K562 (cell line): ENCODE measurements around the gene SEC11A. TPM values are rescaled to one million over a fixed set of nuclear protein-coding genes. Genes with fewer than 3 reads are reported as not detected.

Experiments
- BRD4 ChIP-seq: fragments of 200-600 bp; sonication (generic); IDR thresholded peaks from 2 replicates; pipeline ENCODE4 v1.6.1; 2017; ENCODE audit warnings: inconsistent platforms
- ELF1 ChIP-seq: fragments of 200-800 bp; sonication (Bioruptor generic); IDR thresholded peaks from 2 replicates; pipeline ENCODE4 v1.6.1; 2016; ENCODE audit warnings: missing genetic modification characterization, missing compliant biosample characterization
- HLTF ChIP-seq: fragments of 450-650 bp; IDR thresholded peaks from 2 replicates; pipeline ENCODE4 v1.6.1; 2016
- ILF3 ChIP-seq: fragments of 450-650 bp; IDR thresholded peaks from 2 replicates; pipeline ENCODE4 v1.6.1; 2018; ENCODE audit warnings: antibody characterized with exemption, mild to moderate bottlenecking, moderate library complexity, borderline replicate concordance
- NFE2 ChIP-seq: IDR thresholded peaks from 2 replicates; pipeline ENCODE4 v1.6.1; 2014; ENCODE audit warnings: antibody characterized with exemption, low read depth
- ZNF165 ChIP-seq: fragments of 250-450 bp; sonication (Bioruptor Pico); IDR thresholded peaks from 2 replicates; pipeline ENCODE4 v1.4.0; 2020; ENCODE audit warnings: borderline replicate concordance
- ZNF217 ChIP-seq: sonication (generic); formaldehyde crosslinking; IDR thresholded peaks from 2 replicates; pipeline ENCODE4 v1.8.0; 2022; ENCODE audit warnings: mild to moderate bottlenecking, missing genetic modification reagents
- ZNF785 ChIP-seq: fragments of 250-450 bp; sonication (Bioruptor Pico); IDR thresholded peaks from 2 replicates; pipeline ENCODE4 v1.4.0; 2020; ENCODE audit warnings: mild to moderate bottlenecking
- polyA plus RNA-seq, 8 experiments: library from polyadenylated mRNA; depleted of rRNA in 4 of 8; stranded (reverse) in 5 of 8; unstranded in 3 of 8; fragments of >200 nt; fragmentation: Nextera tagmentation in 2 of 8; fragmentation: Illumina TruSeq in 1 of 8; extraction: Ambion mirVana in 2 of 8; extraction: Trizol in 1 of 8; gene quantifications; 2 replicates each; pipeline versions ENCODE4 v1.2.1 to v1.2.3, GENCODE V29; 2011 to 2014; ENCODE audit warnings: inconsistent platforms in 1 of 8, missing spikeins in 1 of 8
- total RNA-seq, 7 experiments: library from RNA; depleted of rRNA in 6 of 7; stranded (reverse); fragments of >200 nt in 6 of 7; fragmentation: Illumina TruSeq in 2 of 7; extraction: Trizol in 2 of 7; gene quantifications; 2 replicates each; pipeline versions ENCODE4 v1.2.1 to v1.2.3, GENCODE V29; 2011 to 2021; ENCODE audit warnings: low replicate concordance in 1 of 7
- TF ChIP-seq, protein P1 (sequence below): fragments of 450-650 bp; formaldehyde crosslinking; IDR thresholded peaks from 2 replicates; pipeline ENCODE4 v1.4.0; 2022; ENCODE audit warnings: mild to moderate bottlenecking, moderate library complexity
- TF ChIP-seq, protein P2 (sequence below): sonication (generic); formaldehyde crosslinking; IDR thresholded peaks from 2 replicates; pipeline ENCODE4 v1.8.0; 2023; ENCODE audit warnings: missing genetic modification reagents, mild to moderate bottlenecking, borderline replicate concordance
- TF ChIP-seq, protein P3 (sequence below): fragments of 450-650 bp; IDR thresholded peaks from 2 replicates; pipeline ENCODE4 v1.7.1; 2018; ENCODE audit warnings: mild to moderate bottlenecking, low read depth; ENCODE audit not compliant: partially characterized antibody
- TF ChIP-seq, protein P4 (sequence below), 3 experiments: IDR thresholded peaks in 2 of 3; conservative IDR thresholded peaks in 1 of 3; 2 replicates each; pipeline ENCODE4 v1.5.1; 2011 to 2012; ENCODE audit warnings: low read length in 3 of 3, mild to moderate bottlenecking in 3 of 3, control low read depth in 2 of 3, improper control_type of control experiment in 1 of 3, inconsistent platforms in 1 of 3, low read depth in 1 of 3, mixed read lengths in 1 of 3, moderate library complexity in 1 of 3; ENCODE audit not compliant: insufficient read depth in 2 of 3
- TF ChIP-seq, protein P5 (sequence below): sonication (generic); formaldehyde crosslinking; IDR thresholded peaks from 2 replicates; pipeline ENCODE4 v1.8.0; 2022; ENCODE audit warnings: mild to moderate bottlenecking, missing genetic modification reagents
- TF ChIP-seq, protein P6 (sequence below): fragments of 450-650 bp; IDR thresholded peaks from 2 replicates; pipeline ENCODE4 v1.6.1; 2016; ENCODE audit warnings: borderline replicate concordance

The SEC11A gene
- total and polyA plus RNA-seq, 9 of the 15 experiments (the other 6 are each of a cell fraction or from before 2014, with no cell fraction given), result 175 to 310 (median 229) TPM

DNA sequence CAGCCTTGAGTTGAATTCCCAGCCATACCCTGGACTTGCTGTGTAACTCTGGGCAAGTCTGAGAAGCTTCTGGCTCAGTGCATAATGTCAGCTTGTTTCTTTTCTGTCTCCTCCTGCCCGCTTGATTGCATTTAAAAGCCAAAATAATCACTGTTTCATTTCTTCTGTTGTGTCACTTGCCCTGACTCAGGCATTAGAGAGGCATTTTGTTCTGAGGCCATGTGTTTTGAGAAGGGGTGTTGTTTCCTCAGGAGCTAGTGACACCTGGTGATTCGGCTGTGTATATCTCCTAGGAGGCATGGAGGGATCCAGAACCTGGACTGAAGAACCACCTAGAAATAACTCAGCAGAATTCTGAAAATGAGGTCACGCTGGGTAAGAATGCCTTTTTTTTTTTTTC is 77.8 kb downstream of the SEC11A start (continued):
- TF ChIP-seq, protein P1, sequence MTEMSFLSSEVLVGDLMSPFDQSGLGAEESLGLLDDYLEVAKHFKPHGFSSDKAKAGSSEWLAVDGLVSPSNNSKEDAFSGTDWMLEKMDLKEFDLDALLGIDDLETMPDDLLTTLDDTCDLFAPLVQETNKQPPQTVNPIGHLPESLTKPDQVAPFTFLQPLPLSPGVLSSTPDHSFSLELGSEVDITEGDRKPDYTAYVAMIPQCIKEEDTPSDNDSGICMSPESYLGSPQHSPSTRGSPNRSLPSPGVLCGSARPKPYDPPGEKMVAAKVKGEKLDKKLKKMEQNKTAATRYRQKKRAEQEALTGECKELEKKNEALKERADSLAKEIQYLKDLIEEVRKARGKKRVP, result no peak
- TF ChIP-seq ELF1 (no peak), ZNF165 (CRISPR knock-in tag) (no peak), HLTF (no peak), ZNF217 (CRISPR knock-in tag) (no peak), BRD4 (no peak), ILF3 (no peak), NFE2 (0 out of 2 replicates have a peak, but pooled peaks have one; percentile 9), ZNF785 (no peak)
- TF ChIP-seq, protein P2, sequence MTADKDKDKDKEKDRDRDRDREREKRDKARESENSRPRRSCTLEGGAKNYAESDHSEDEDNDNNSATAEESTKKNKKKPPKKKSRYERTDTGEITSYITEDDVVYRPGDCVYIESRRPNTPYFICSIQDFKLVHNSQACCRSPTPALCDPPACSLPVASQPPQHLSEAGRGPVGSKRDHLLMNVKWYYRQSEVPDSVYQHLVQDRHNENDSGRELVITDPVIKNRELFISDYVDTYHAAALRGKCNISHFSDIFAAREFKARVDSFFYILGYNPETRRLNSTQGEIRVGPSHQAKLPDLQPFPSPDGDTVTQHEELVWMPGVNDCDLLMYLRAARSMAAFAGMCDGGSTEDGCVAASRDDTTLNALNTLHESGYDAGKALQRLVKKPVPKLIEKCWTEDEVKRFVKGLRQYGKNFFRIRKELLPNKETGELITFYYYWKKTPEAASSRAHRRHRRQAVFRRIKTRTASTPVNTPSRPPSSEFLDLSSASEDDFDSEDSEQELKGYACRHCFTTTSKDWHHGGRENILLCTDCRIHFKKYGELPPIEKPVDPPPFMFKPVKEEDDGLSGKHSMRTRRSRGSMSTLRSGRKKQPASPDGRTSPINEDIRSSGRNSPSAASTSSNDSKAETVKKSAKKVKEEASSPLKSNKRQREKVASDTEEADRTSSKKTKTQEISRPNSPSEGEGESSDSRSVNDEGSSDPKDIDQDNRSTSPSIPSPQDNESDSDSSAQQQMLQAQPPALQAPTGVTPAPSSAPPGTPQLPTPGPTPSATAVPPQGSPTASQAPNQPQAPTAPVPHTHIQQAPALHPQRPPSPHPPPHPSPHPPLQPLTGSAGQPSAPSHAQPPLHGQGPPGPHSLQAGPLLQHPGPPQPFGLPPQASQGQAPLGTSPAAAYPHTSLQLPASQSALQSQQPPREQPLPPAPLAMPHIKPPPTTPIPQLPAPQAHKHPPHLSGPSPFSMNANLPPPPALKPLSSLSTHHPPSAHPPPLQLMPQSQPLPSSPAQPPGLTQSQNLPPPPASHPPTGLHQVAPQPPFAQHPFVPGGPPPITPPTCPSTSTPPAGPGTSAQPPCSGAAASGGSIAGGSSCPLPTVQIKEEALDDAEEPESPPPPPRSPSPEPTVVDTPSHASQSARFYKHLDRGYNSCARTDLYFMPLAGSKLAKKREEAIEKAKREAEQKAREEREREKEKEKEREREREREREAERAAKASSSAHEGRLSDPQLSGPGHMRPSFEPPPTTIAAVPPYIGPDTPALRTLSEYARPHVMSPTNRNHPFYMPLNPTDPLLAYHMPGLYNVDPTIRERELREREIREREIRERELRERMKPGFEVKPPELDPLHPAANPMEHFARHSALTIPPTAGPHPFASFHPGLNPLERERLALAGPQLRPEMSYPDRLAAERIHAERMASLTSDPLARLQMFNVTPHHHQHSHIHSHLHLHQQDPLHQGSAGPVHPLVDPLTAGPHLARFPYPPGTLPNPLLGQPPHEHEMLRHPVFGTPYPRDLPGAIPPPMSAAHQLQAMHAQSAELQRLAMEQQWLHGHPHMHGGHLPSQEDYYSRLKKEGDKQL (CRISPR knock-in tag), result no peak
- TF ChIP-seq, protein P3, sequence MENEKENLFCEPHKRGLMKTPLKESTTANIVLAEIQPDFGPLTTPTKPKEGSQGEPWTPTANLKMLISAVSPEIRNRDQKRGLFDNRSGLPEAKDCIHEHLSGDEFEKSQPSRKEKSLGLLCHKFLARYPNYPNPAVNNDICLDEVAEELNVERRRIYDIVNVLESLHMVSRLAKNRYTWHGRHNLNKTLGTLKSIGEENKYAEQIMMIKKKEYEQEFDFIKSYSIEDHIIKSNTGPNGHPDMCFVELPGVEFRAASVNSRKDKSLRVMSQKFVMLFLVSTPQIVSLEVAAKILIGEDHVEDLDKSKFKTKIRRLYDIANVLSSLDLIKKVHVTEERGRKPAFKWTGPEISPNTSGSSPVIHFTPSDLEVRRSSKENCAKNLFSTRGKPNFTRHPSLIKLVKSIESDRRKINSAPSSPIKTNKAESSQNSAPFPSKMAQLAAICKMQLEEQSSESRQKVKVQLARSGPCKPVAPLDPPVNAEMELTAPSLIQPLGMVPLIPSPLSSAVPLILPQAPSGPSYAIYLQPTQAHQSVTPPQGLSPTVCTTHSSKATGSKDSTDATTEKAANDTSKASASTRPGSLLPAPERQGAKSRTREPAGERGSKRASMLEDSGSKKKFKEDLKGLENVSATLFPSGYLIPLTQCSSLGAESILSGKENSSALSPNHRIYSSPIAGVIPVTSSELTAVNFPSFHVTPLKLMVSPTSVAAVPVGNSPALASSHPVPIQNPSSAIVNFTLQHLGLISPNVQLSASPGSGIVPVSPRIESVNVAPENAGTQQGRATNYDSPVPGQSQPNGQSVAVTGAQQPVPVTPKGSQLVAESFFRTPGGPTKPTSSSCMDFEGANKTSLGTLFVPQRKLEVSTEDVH, result no peak
- TF ChIP-seq, protein P4, sequence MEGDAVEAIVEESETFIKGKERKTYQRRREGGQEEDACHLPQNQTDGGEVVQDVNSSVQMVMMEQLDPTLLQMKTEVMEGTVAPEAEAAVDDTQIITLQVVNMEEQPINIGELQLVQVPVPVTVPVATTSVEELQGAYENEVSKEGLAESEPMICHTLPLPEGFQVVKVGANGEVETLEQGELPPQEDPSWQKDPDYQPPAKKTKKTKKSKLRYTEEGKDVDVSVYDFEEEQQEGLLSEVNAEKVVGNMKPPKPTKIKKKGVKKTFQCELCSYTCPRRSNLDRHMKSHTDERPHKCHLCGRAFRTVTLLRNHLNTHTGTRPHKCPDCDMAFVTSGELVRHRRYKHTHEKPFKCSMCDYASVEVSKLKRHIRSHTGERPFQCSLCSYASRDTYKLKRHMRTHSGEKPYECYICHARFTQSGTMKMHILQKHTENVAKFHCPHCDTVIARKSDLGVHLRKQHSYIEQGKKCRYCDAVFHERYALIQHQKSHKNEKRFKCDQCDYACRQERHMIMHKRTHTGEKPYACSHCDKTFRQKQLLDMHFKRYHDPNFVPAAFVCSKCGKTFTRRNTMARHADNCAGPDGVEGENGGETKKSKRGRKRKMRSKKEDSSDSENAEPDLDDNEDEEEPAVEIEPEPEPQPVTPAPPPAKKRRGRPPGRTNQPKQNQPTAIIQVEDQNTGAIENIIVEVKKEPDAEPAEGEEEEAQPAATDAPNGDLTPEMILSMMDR (IDR thresholded peaks at IDR 0.05 in 2 of 3, conservative IDR thresholded peaks at IDR 0.05 in 1 of 3; ENCODE audit: insufficient read depth in 2 of 3, low read depth in 1 of 3, low read length in 3 of 3), result peak; percentile 44 to 65 (median 50); a peak in 5 of 6 replicates
- TF ChIP-seq, protein P5, sequence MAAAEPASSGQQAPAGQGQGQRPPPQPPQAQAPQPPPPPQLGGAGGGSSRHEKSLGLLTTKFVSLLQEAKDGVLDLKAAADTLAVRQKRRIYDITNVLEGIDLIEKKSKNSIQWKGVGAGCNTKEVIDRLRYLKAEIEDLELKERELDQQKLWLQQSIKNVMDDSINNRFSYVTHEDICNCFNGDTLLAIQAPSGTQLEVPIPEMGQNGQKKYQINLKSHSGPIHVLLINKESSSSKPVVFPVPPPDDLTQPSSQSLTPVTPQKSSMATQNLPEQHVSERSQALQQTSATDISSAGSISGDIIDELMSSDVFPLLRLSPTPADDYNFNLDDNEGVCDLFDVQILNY (CRISPR knock-in tag), result no peak
- TF ChIP-seq, protein P6, sequence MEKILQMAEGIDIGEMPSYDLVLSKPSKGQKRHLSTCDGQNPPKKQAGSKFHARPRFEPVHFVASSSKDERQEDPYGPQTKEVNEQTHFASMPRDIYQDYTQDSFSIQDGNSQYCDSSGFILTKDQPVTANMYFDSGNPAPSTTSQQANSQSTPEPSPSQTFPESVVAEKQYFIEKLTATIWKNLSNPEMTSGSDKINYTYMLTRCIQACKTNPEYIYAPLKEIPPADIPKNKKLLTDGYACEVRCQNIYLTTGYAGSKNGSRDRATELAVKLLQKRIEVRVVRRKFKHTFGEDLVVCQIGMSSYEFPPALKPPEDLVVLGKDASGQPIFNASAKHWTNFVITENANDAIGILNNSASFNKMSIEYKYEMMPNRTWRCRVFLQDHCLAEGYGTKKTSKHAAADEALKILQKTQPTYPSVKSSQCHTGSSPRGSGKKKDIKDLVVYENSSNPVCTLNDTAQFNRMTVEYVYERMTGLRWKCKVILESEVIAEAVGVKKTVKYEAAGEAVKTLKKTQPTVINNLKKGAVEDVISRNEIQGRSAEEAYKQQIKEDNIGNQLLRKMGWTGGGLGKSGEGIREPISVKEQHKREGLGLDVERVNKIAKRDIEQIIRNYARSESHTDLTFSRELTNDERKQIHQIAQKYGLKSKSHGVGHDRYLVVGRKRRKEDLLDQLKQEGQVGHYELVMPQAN, result 0 out of 2 replicates have a peak, but pooled peaks have one; percentile 12
